Caco-2 (cell line): ENCODE measurements around the gene TBX3. TPM values are rescaled to one million over a fixed set of nuclear protein-coding genes. Genes with fewer than 3 reads are reported as not detected.
A peak's percentile ranks its signal among the peaks of the same experiment; 100 is the strongest.

Experiments used
- BruUV-seq: library from RNA; stranded (reverse); fragments of 400-500 nt; replicated peaks from 2 replicates; lab custom pipeline; 2021; lab: Mats Ljungman, UMichigan
- CTCF ChIA-PET: fragments of 300-600 bp; sonication (Branson Sonifier 250); formaldehyde crosslinking; loops from one replicate; lab custom pipeline; 2022; ENCODE audit warnings: antibody characterized with exemption; lab: Charles Lee
- POLR2A ChIA-PET: fragments of 300-600 bp; sonication (Branson Sonifier 250); formaldehyde crosslinking; loops from one replicate; lab custom pipeline; 2022; ENCODE audit warnings: antibody characterized with exemption; lab: Charles Lee
- DNase-seq, 2 experiments: peaks; one replicate each; pipeline versions ENCODE4 v3.0.0 to v3.0.0-alpha.2; 2020 to 2022
- H3K27me3 ChIP-seq: replicated peaks from 2 replicates; pipeline ENCODE4 v1.6.0; 2011; ENCODE audit warnings: low read length; ENCODE audit not compliant: control insufficient read depth, insufficient read depth
- H3K36me3 ChIP-seq: 2 replicates; pipeline ENCODE4 v1.5.1; 2011; ENCODE audit warnings: low read length; ENCODE audit not compliant: control insufficient read depth, insufficient read depth
- H3K4me1 ChIP-seq: fragments of 250-450 bp; sonication (Bioruptor Pico); 2 replicates; pipeline ENCODE4 v1.5.1; 2020; ENCODE audit warnings: mild to moderate bottlenecking
- H3K4me3 ChIP-seq: 2 replicates; pipeline ENCODE4 v1.5.1; 2011; ENCODE audit warnings: low read depth, mild to moderate bottlenecking, control low read depth, low read length
- H3K9me3 ChIP-seq: fragments of 250-450 bp; sonication (Bioruptor Pico); 2 replicates; pipeline ENCODE4 v1.5.1; 2020; ENCODE audit warnings: mild to moderate bottlenecking, moderate library complexity
- H3K27ac Mint-ChIP-seq: one replicate; pipeline ENCODE4 v1.8.0; 2022; ENCODE audit warnings: mixed read lengths; ENCODE audit not compliant: unreplicated experiment
- H3K27me3 Mint-ChIP-seq: one replicate; pipeline ENCODE4 v1.8.0; 2022; ENCODE audit warnings: mixed read lengths; ENCODE audit not compliant: insufficient read depth, unreplicated experiment
- H3K36me3 Mint-ChIP-seq: one replicate; pipeline ENCODE4 v1.8.0; 2022; ENCODE audit warnings: mild to moderate bottlenecking, mixed read lengths; ENCODE audit not compliant: insufficient read depth, unreplicated experiment
- H3K4me1 Mint-ChIP-seq: one replicate; pipeline ENCODE4 v1.8.0; 2022; ENCODE audit warnings: low read depth, mixed read lengths; ENCODE audit not compliant: unreplicated experiment
- H3K4me3 Mint-ChIP-seq: one replicate; pipeline ENCODE4 v1.8.0; 2022; ENCODE audit warnings: mild to moderate bottlenecking, moderate library complexity, mixed read lengths; ENCODE audit not compliant: unreplicated experiment
- H3K9me3 Mint-ChIP-seq: one replicate; pipeline ENCODE4 v1.8.0; 2022; ENCODE audit warnings: mixed read lengths; ENCODE audit not compliant: unreplicated experiment
- CTCF ChIP-seq, 2 experiments: fragments of 200-600 bp in 1 of 2; IDR thresholded peaks; 1 replicate in 1 of 2; 2 replicates in 1 of 2; pipeline versions ENCODE4 v1.5.1 to v1.8.0; 2011 to 2022; ENCODE audit warnings: antibody characterized with exemption in 1 of 2, control low read depth in 1 of 2, inconsistent platforms in 1 of 2, low read depth in 1 of 2, low read length in 1 of 2, mild to moderate bottlenecking in 1 of 2, moderate library complexity in 1 of 2; ENCODE audit not compliant: insufficient read depth in 1 of 2, severe bottlenecking in 1 of 2, unreplicated experiment in 1 of 2
- intact Hi-C: fragments of 100-400 bp; cut with micrococcal nuclease; formaldehyde crosslinking; loops from one replicate; pipeline ENCODE4 v1.10.0; 2022; ENCODE audit not compliant: unreplicated experiment
- total RNA-seq: library from RNA; stranded (reverse); gene quantifications from 2 replicates; pipeline ENCODE4 v1.2.3, GENCODE V29; 2022

The TBX3 gene
- total RNA-seq, 1 experiment from 2014 or later, result 47.2 TPM

GRCh38 chr12:114693059-114693531, 9.1 kb upstream of the TBX3 start:
- Mint-ChIP-seq H3K27me3 (no peaks in the 10 kb centered on the region), H3K27ac (no peak overlapping the region), H3K4me3 (peak overlapping the region; percentile 45), H3K9me3 (no peaks in the 10 kb centered on the region), H3K4me1 (peaks cover 24% of the 10 kb centered on the region), H3K36me3 (no peaks in the 10 kb centered on the region)
- intact Hi-C loops, result no loop called here
- POLR2A ChIA-PET, result no interaction called here
- no peak for DNase-seq
- Histone ChIP-seq H3K9me3 (no peaks in the 10 kb centered on the region), H3K4me3 (peak overlapping the region; percentile 37), H3K27me3 (no peaks in the 10 kb centered on the region), H3K4me1 (peaks cover 6% of the 10 kb centered on the region), H3K36me3 (no peaks in the 10 kb centered on the region)
- no peak for TF ChIP-seq CTCF (IDR thresholded peaks at IDR 0.05; ENCODE audit: insufficient read depth in 1 of 2, low read depth in 1 of 2, low read length in 1 of 2, severe bottlenecking in 1 of 2, unreplicated experiment in 1 of 2)
- no TSS peak for BruUV-seq
- CTCF ChIA-PET, result no interaction called here

GRCh38 chr12:114692186-114693058, 8.4 kb upstream of the TBX3 start:
- intact Hi-C loops, result no loop called here

GRCh38 chr12:114691763-114692185, 7.8 kb upstream of the TBX3 start:
- Histone ChIP-seq H3K36me3 (no peaks in the 10 kb centered on the region), H3K4me1 (peaks cover 7% of the 10 kb centered on the region), H3K9me3 (no peaks in the 10 kb centered on the region), H3K4me3 (no peak overlapping the region), H3K27me3 (no peaks in the 10 kb centered on the region)
- peak overlapping the region; percentile 45 for H3K4me3 Mint-ChIP-seq
- CTCF ChIA-PET, result no interaction called here
- no peak for DNase-seq
- no TSS peak for BruUV-seq
- no peak for TF ChIP-seq CTCF (IDR thresholded peaks at IDR 0.05; ENCODE audit: insufficient read depth in 1 of 2, low read depth in 1 of 2, low read length in 1 of 2, severe bottlenecking in 1 of 2, unreplicated experiment in 1 of 2)
- no peaks in the 10 kb centered on the region for H3K36me3 Mint-ChIP-seq
- H3K27me3 Mint-ChIP-seq, result no peaks in the 10 kb centered on the region
- peaks cover 24% of the 10 kb centered on the region for H3K4me1 Mint-ChIP-seq
- intact Hi-C loops, result no loop called here
- no peak overlapping the region for H3K27ac Mint-ChIP-seq
- no peaks in the 10 kb centered on the region for H3K9me3 Mint-ChIP-seq
- POLR2A ChIA-PET, result no interaction called here

More at GRCh38 chr12:114692186-114693058, 8.4 kb upstream of the TBX3 start:
- Histone ChIP-seq H3K27me3 (no peaks in the 10 kb centered on the region), H3K4me1 (peaks cover 4% of the 10 kb centered on the region; the same call in 1 of the 2 replicates), H3K4me3 (peak overlapping the region; percentile 37), H3K9me3 (no peaks in the 10 kb centered on the region), H3K36me3 (no peaks in the 10 kb centered on the region)
- POLR2A ChIA-PET, result no interaction called here
- no peak for TF ChIP-seq CTCF (IDR thresholded peaks at IDR 0.05; ENCODE audit: insufficient read depth in 1 of 2, low read depth in 1 of 2, low read length in 1 of 2, severe bottlenecking in 1 of 2, unreplicated experiment in 1 of 2)
- no peaks in the 10 kb centered on the region for H3K27me3 Mint-ChIP-seq
- peaks cover 24% of the 10 kb centered on the region for H3K4me1 Mint-ChIP-seq
- no peaks in the 10 kb centered on the region for H3K36me3 Mint-ChIP-seq
- peak overlapping the region; percentile 45 for H3K4me3 Mint-ChIP-seq
- no peaks in the 10 kb centered on the region for H3K9me3 Mint-ChIP-seq
- DNase-seq, result no peak
- CTCF ChIA-PET, result no interaction called here
- no peak overlapping the region for H3K27ac Mint-ChIP-seq
- BruUV-seq, result no TSS peak
